Right forelimb (tissue), 1 donor: Measurements from ENCODE around the gene BCAS3.
"Not testable (repeated sequence)": the region's sequence is repeated elsewhere in the genome, so short reads cannot be mapped to it uniquely, and the experiment has no call there.

ENCODE experiments used
- DNase-seq: peaks from one replicate; pipeline ENCODE4 v3.0.0-alpha.2; 2018

BCAS3 gene

GRCh38 chr17:61416540-61417363 is 739.1 kb downstream of the BCAS3 start:
- DNase-seq: peak; percentile 91

- no peak for DNase-seq
Measured at GRCh38 chr17:61418449-61418848, 740.8 kb downstream of the BCAS3 start.

- DNase-seq: no peak
Measured at GRCh38 chr17:61419496-61420046, 741.9 kb downstream of the BCAS3 start.

- no peak for DNase-seq
Measured at GRCh38 chr17:61420052-61420451, 742.4 kb downstream of the BCAS3 start.

GRCh38 chr17:61420745-61421398 is 743.2 kb downstream of the BCAS3 start:
- DNase-seq: no peak

- DNase-seq: no peak
Measured at GRCh38 chr17:61421460-61421859, 743.8 kb downstream of the BCAS3 start.

- DNase-seq: no peak
Measured at GRCh38 chr17:61422116-61422799, 744.6 kb downstream of the BCAS3 start.

- no peak for DNase-seq
Measured at GRCh38 chr17:61422869-61423268, 745.2 kb downstream of the BCAS3 start.

GRCh38 chr17:61423967-61424649 is 746.5 kb downstream of the BCAS3 start:
- DNase-seq: no peak

- DNase-seq: no peak
Measured at GRCh38 chr17:61425682-61426481, 748.2 kb downstream of the BCAS3 start.

GRCh38 chr17:61426482-61427304 is 749.0 kb downstream of the BCAS3 start:
- DNase-seq: no peak

- no peak for DNase-seq
Measured at GRCh38 chr17:61427567-61427966, 749.9 kb downstream of the BCAS3 start.

GRCh38 chr17:61429274-61429673 is 751.6 kb downstream of the BCAS3 start:
- DNase-seq: no peak

GRCh38 chr17:61429831-61430230 is 752.2 kb downstream of the BCAS3 start:
- not testable (repeated sequence) for DNase-seq

- no peak for DNase-seq
Measured at GRCh38 chr17:61431594-61432311, 754.1 kb downstream of the BCAS3 start.

- DNase-seq: no peak
Measured at GRCh38 chr17:61436273-61436672, 758.6 kb downstream of the BCAS3 start.

GRCh38 chr17:61436995-61437704 is 759.5 kb downstream of the BCAS3 start:
- no peak for DNase-seq

- DNase-seq: no peak
Measured at GRCh38 chr17:61440697-61441096, 763.0 kb downstream of the BCAS3 start.

- DNase-seq: not testable (repeated sequence)
Measured at GRCh38 chr17:61441507-61441906, 763.9 kb downstream of the BCAS3 start.
